HepG2 (cell line): ENCODE measurements around the gene SELENOH. TPM values are rescaled to one million over a fixed set of nuclear protein-coding genes. Genes with fewer than 3 reads are reported as not detected.

Experiments used
- ATAC-seq: fragments of 200-7000 bp; cut with Tn5 transposase; 3 replicates; pipeline ENCODE4 v1.9.1; 2020; ENCODE audit warnings: mild to moderate bottlenecking, moderate library complexity
- BruUV-seq: library from RNA; stranded (reverse); fragments of 400-500 nt; replicated peaks from 2 replicates; lab custom pipeline; 2021; lab: Mats Ljungman, UMichigan
- CTCF ChIA-PET: fragments of 300-600 bp; formaldehyde crosslinking; extraction: SDS; loops from one replicate; lab custom pipeline; 2021; ENCODE audit warnings: low total read pairs, inconsistent platforms, low intra/inter-chr PET ratio; lab: Yijun Ruan, JAX
- POLR2A ChIA-PET: fragments of 350-600 bp; sonication (Branson Sonifier 250); formaldehyde crosslinking; loops from one replicate; lab custom pipeline; 2020; ENCODE audit warnings: antibody characterized with exemption, inconsistent platforms; lab: Yijun Ruan, JAX
- DNase-seq: peaks from one replicate; pipeline ENCODE4 v3.0.0-alpha.2; 2015; ENCODE audit warnings: low spot score
- FAIRE-seq: peaks from 3 replicates; lab custom pipeline; 2011; peaks lifted over from hg19 to GRCh38; lab: Jason Lieb, UNC
- H2AFZ ChIP-seq: one replicate; pipeline ENCODE4 v1.6.1; 2011; ENCODE audit warnings: low read length, inconsistent platforms
- H3K27ac ChIP-seq: fragments of 300-600 bp; 3 replicates; pipeline ENCODE4 v1.8.0; 2011; ENCODE audit warnings: mixed run types, mild to moderate bottlenecking, mixed read lengths, low read length, inconsistent platforms; ENCODE audit not compliant: insufficient read depth; ENCODE audit errors: extremely low read length
- H3K27me3 ChIP-seq, 2 experiments: fragments of 200-600 bp in 1 of 2; 2 replicates in 1 of 2; 3 replicates in 1 of 2; pipeline versions ENCODE4 v1.6.0 to v1.8.0; 2011; ENCODE audit warnings: low read length in 2 of 2, mild to moderate bottlenecking in 2 of 2, moderate library complexity in 2 of 2, inconsistent platforms in 1 of 2; ENCODE audit not compliant: insufficient read depth in 2 of 2, control insufficient read depth in 1 of 2
- H3K36me3 ChIP-seq, 2 experiments: fragments of 200-600 bp in 1 of 2; replicated peaks in 1 of 2; 2 replicates in 1 of 2; 3 replicates in 1 of 2; pipeline versions ENCODE4 v1.5.1 to v1.8.0; 2011; ENCODE audit warnings: low read length in 2 of 2, inconsistent platforms in 1 of 2; ENCODE audit not compliant: insufficient read depth in 2 of 2, control insufficient read depth in 1 of 2
- H3K4me1 ChIP-seq: 2 replicates; pipeline ENCODE4 v1.5.1; 2012; ENCODE audit warnings: low read length, inconsistent platforms; ENCODE audit not compliant: insufficient read depth
- H3K4me2 ChIP-seq: 2 replicates; pipeline ENCODE4 v1.6.0; 2011; ENCODE audit warnings: low read depth, low read length, inconsistent platforms
- H3K4me3 ChIP-seq, 3 experiments: fragments of 200-600 bp in 1 of 3; sonication (generic), shearing (Covaris generic) in 1 of 3; replicated peaks in 1 of 3; 2 replicates each; pipeline ENCODE4 v1.5.1; 2011 to 2016; ENCODE audit warnings: low read length in 3 of 3, inconsistent platforms in 2 of 3, low read depth in 2 of 3, mild to moderate bottlenecking in 2 of 3, control low read depth in 1 of 3, mixed read lengths in 1 of 3; ENCODE audit not compliant: insufficient read depth in 1 of 3
- H3K79me2 ChIP-seq: one replicate; pipeline ENCODE4 v1.6.1; 2011; ENCODE audit warnings: low read length, inconsistent platforms; ENCODE audit not compliant: insufficient read depth
- H3K9ac ChIP-seq: 2 replicates; pipeline ENCODE4 v1.6.0; 2011; ENCODE audit warnings: mild to moderate bottlenecking, low read depth, low read length, inconsistent platforms; ENCODE audit not compliant: insufficient read depth
- H3K9me3 ChIP-seq: 2 replicates; pipeline ENCODE4 v1.5.1; 2012; ENCODE audit warnings: mild to moderate bottlenecking, low read length
- H4K20me1 ChIP-seq: 2 replicates; pipeline ENCODE4 v1.6.0; 2011; ENCODE audit warnings: inconsistent platforms, mild to moderate bottlenecking, low read length, moderate library complexity; ENCODE audit not compliant: insufficient read depth
- BCL6 ChIP-seq: IDR thresholded peaks from 2 replicates; pipeline ENCODE4 v1.6.1; 2016; ENCODE audit warnings: missing genetic modification reagents, missing compliant biosample characterization
- GATAD2A ChIP-seq: IDR thresholded peaks from 2 replicates; pipeline ENCODE4 v1.6.1; 2016
- GFI1 ChIP-seq: sonication (generic); formaldehyde crosslinking; IDR thresholded peaks from 2 replicates; pipeline ENCODE4 v1.5.0; 2020; ENCODE audit warnings: missing genetic modification reagents, mild to moderate bottlenecking, borderline replicate concordance
- HMGA1 ChIP-seq: sonication (generic); formaldehyde crosslinking; conservative IDR thresholded peaks from 2 replicates; pipeline ENCODE4 v1.4.0; 2020; ENCODE audit warnings: missing genetic modification reagents
- NR2F6 ChIP-seq, 2 experiments: IDR thresholded peaks; 2 replicates each; pipeline ENCODE4 v1.6.1; 2016; ENCODE audit warnings: antibody characterized with exemption in 1 of 2, mild to moderate bottlenecking in 1 of 2
- SAP130 ChIP-seq: IDR thresholded peaks from 2 replicates; pipeline ENCODE4 v1.6.1; 2016; ENCODE audit warnings: low read depth
- SIN3A ChIP-seq: IDR thresholded peaks from 2 replicates; pipeline ENCODE4 v1.6.1; 2011; ENCODE audit warnings: low read depth, mild to moderate bottlenecking, control low read depth, low read length, borderline replicate concordance
- ZBTB42 ChIP-seq: sonication (generic); formaldehyde crosslinking; IDR thresholded peaks from 2 replicates; pipeline ENCODE4 v1.5.0; 2020; ENCODE audit warnings: mild to moderate bottlenecking, missing genetic modification reagents
- ZNF557 ChIP-seq: sonication (generic); formaldehyde crosslinking; IDR thresholded peaks from 2 replicates; pipeline ENCODE4 v1.4.0; 2020; ENCODE audit warnings: missing genetic modification reagents
- ZNF782 ChIP-seq: sonication (generic); formaldehyde crosslinking; IDR thresholded peaks from 2 replicates; pipeline ENCODE4 v1.4.0; 2020; ENCODE audit warnings: missing genetic modification reagents, mild to moderate bottlenecking, borderline replicate concordance
- ZSCAN22 ChIP-seq: sonication (generic); formaldehyde crosslinking; IDR thresholded peaks from 2 replicates; pipeline ENCODE4 v1.4.0; 2020; ENCODE audit warnings: mild to moderate bottlenecking, missing genetic modification reagents
- WGBS: methylation state at CpG from one replicate; pipeline ENCODE4 v1.1.6; 2017; ENCODE audit warnings: low lambda C conversion rate; 5-methylcytosine and 5-hydroxymethylcytosine counted together
- in situ Hi-C: cut with HindIII; loops from 2 replicates; pipeline ENCODE4 v1.10.0; 2017; ENCODE audit warnings: low pct_unique_long_range_greater_than_20kb; ENCODE audit not compliant: extremely low pct_ligation_motif_present
- intact Hi-C: fragments of 100-400 bp; cut with micrococcal nuclease; formaldehyde crosslinking; loops from one replicate; pipeline ENCODE4 v1.10.0; 2022; ENCODE audit not compliant: unreplicated experiment
- polyA plus RNA-seq, 8 experiments: library from polyadenylated mRNA; depleted of rRNA in 3 of 8; stranded (reverse) in 7 of 8; unstranded in 1 of 8; fragments of >200 nt; fragmentation: Illumina TruSeq in 4 of 8; extraction: Trizol in 4 of 8; gene quantifications; 2 replicates each; pipeline versions ENCODE4 v1.2.1 to v1.2.3, GENCODE V29; 2011 to 2016; ENCODE audit warnings: low read depth in 4 of 8, missing spikeins in 1 of 8, mixed read lengths in 1 of 8; ENCODE audit not compliant: insufficient read depth in 1 of 8
- total RNA-seq, 5 experiments: library from RNA; depleted of rRNA; stranded (reverse); fragments of >200 nt; fragmentation: Illumina TruSeq; extraction: Trizol; gene quantifications; 2 replicates each; pipeline ENCODE4 v1.2.3, GENCODE V29; 2016; ENCODE audit warnings: low read depth in 1 of 5
- TF ChIP-seq, protein P1 (sequence below): sonication (generic); formaldehyde crosslinking; IDR thresholded peaks from 2 replicates; pipeline ENCODE4 v1.8.0; 2022; ENCODE audit warnings: mild to moderate bottlenecking, missing genetic modification reagents, moderate library complexity
- TF ChIP-seq, protein P2 (sequence below): sonication (generic); formaldehyde crosslinking; IDR thresholded peaks from 2 replicates; pipeline ENCODE4 v1.5.0; 2020; ENCODE audit warnings: mild to moderate bottlenecking, missing genetic modification reagents, borderline replicate concordance
- TF ChIP-seq, protein P3 (sequence below): sonication (generic); formaldehyde crosslinking; IDR thresholded peaks from 2 replicates; pipeline ENCODE4 v1.4.0; 2020; ENCODE audit warnings: missing genetic modification reagents, mild to moderate bottlenecking, borderline replicate concordance
- TF ChIP-seq, protein P4 (sequence below): sonication (generic); formaldehyde crosslinking; IDR thresholded peaks from 2 replicates; pipeline ENCODE4 v1.4.0; 2020; ENCODE audit warnings: mild to moderate bottlenecking, missing genetic modification reagents
- TF ChIP-seq, protein P5 (sequence below): sonication (generic); formaldehyde crosslinking; IDR thresholded peaks from 2 replicates; pipeline ENCODE4 v1.5.0; 2020; ENCODE audit warnings: missing genetic modification reagents

Gene SELENOH
- total and polyA plus RNA-seq, 2 of the 13 experiments (the other 11 are each of a cell fraction or from before 2014, with no cell fraction given) = 27.2 to 77.4 TPM

DNA sequence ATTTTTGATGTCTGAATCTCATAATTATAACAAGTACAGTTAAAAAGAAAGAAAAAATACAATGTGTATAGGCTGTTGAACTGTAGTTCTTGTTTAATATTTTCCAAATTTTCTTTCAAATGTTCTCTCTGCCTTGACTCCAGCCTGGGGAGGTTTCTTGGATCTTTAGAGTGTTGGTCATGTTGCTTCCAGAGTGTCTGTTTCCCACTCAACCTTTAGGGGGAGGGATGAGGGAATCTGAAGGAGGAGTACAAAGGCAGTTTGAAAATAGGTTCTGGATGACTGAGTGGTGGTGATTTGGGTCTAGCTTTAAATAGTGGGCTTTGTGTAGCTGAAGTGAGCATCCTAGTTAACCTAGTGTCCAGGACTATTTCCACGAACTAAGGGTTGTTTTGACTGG lies 22.3 kb downstream of the SELENOH start:
- peaks cover 48% of the 10 kb centered on the region for H3K4me1 ChIP-seq
- POLR2A ChIA-PET = interaction anchor here (0.6 to 10.3 kb wide), 4 partner anchors 13 to 304 kb away, joined by 3 to 215 read pairs (median 44); partner anchors contain the start of gene RTN4RL2
- peak; percentile 55 for ATAC-seq
- peaks cover 0 to 6% of the 10 kb centered on the region in 2 experiments; a peak in 2 of 5 replicates for H3K36me3 ChIP-seq
- intact Hi-C loops = loop anchor here (1.0 kb wide), 2 partner anchors 15 to 37 kb away; no protein-coding TSS in a partner anchor
- FAIRE-seq = no peak
- CTCF ChIA-PET = interaction anchor here (1.6 kb wide), 1 partner anchor 37 kb away, joined by 7 read pairs; no protein-coding TSS in a partner anchor
- peak overlapping the region; percentile 80 to 97 (median 88) for H3K4me3 ChIP-seq
- H4K20me1 ChIP-seq = peaks cover 41% of the 10 kb centered on the region
- peak overlapping the region; percentile 87 for H3K4me2 ChIP-seq
- BruUV-seq = no TSS peak
- H3K27ac ChIP-seq = peak overlapping the region; percentile 99
- H3K79me2 ChIP-seq = peaks cover 71% of the 10 kb centered on the region
- H2AFZ ChIP-seq = no peak overlapping the region
- H3K9ac ChIP-seq = peak overlapping the region; percentile 100
- no peaks in the 10 kb centered on the region for H3K9me3 ChIP-seq
- H3K27me3 ChIP-seq = no peaks in the 10 kb centered on the region; a peak in 1 of 5 replicates
- 0% methylated on average over 1 of the region's 1 CpG for WGBS
- DNase-seq = peak; percentile 50
- in situ Hi-C loops = loop anchor here (5.0 kb wide), 1 partner anchor 39 kb away; no protein-coding TSS in a partner anchor
- TF ChIP-seq ZNF782 (CRISPR knock-in tag) (no peak), NR2F6 (IDR thresholded peaks at IDR 0.05) (no peak), NR2F6 (CRISPR knock-in tag; IDR thresholded peaks at IDR 0.05) (no peak), GFI1 (CRISPR knock-in tag) (no peak), ZNF557 (CRISPR knock-in tag) (no peak), HMGA1 (CRISPR knock-in tag) (no peak), ZBTB42 (no peak), ZSCAN22 (peak; percentile 47; the same call in 1 of the 2 replicates), SIN3A (0 out of 2 replicates have a peak, but pooled peaks have one; percentile 34), GATAD2A (CRISPR knock-in tag) (peak; percentile 13; the same call in 1 of the 2 replicates), BCL6 (CRISPR knock-in tag) (0 out of 2 replicates have a peak, but pooled peaks have one; percentile 8), SAP130 (CRISPR knock-in tag) (peak; percentile 65)
- TF ChIP-seq, protein P1, sequence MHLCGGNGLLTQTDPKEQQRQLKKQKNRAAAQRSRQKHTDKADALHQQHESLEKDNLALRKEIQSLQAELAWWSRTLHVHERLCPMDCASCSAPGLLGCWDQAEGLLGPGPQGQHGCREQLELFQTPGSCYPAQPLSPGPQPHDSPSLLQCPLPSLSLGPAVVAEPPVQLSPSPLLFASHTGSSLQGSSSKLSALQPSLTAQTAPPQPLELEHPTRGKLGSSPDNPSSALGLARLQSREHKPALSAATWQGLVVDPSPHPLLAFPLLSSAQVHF (CRISPR knock-in tag) = no peak
- TF ChIP-seq, protein P2, sequence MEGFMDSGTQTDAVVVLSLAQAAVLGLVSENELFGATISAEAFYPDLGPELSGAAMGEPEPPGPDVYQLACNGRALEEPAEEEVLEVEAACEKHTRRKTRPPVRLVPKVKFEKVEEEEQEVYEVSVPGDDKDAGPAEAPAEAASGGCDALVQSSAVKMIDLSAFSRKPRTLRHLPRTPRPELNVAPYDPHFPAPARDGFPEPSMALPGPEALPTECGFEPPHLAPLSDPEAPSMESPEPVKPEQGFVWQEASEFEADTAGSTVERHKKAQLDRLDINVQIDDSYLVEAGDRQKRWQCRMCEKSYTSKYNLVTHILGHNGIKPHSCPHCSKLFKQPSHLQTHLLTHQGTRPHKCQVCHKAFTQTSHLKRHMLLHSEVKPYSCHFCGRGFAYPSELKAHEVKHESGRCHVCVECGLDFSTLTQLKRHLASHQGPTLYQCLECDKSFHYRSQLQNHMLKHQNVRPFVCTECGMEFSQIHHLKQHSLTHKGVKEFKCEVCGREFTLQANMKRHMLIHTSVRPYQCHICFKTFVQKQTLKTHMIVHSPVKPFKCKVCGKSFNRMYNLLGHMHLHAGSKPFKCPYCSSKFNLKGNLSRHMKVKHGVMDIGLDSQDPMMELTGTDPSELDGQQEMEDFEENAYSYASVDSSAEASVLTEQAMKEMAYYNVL = peak; percentile 56; the same call in 1 of the 2 replicates
- TF ChIP-seq, protein P3, sequence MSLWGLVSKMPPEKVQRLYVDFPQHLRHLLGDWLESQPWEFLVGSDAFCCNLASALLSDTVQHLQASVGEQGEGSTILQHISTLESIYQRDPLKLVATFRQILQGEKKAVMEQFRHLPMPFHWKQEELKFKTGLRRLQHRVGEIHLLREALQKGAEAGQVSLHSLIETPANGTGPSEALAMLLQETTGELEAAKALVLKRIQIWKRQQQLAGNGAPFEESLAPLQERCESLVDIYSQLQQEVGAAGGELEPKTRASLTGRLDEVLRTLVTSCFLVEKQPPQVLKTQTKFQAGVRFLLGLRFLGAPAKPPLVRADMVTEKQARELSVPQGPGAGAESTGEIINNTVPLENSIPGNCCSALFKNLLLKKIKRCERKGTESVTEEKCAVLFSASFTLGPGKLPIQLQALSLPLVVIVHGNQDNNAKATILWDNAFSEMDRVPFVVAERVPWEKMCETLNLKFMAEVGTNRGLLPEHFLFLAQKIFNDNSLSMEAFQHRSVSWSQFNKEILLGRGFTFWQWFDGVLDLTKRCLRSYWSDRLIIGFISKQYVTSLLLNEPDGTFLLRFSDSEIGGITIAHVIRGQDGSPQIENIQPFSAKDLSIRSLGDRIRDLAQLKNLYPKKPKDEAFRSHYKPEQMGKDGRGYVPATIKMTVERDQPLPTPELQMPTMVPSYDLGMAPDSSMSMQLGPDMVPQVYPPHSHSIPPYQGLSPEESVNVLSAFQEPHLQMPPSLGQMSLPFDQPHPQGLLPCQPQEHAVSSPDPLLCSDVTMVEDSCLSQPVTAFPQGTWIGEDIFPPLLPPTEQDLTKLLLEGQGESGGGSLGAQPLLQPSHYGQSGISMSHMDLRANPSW (CRISPR knock-in tag) = no peak
- TF ChIP-seq, protein P4, sequence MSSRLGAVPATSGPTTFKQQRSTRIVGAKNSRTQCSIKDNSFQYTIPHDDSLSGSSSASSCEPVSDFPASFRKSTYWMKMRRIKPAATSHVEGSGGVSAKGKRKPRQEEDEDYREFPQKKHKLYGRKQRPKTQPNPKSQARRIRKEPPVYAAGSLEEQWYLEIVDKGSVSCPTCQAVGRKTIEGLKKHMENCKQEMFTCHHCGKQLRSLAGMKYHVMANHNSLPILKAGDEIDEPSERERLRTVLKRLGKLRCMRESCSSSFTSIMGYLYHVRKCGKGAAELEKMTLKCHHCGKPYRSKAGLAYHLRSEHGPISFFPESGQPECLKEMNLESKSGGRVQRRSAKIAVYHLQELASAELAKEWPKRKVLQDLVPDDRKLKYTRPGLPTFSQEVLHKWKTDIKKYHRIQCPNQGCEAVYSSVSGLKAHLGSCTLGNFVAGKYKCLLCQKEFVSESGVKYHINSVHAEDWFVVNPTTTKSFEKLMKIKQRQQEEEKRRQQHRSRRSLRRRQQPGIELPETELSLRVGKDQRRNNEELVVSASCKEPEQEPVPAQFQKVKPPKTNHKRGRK (CRISPR knock-in tag) = no peak
- TF ChIP-seq, protein P5, sequence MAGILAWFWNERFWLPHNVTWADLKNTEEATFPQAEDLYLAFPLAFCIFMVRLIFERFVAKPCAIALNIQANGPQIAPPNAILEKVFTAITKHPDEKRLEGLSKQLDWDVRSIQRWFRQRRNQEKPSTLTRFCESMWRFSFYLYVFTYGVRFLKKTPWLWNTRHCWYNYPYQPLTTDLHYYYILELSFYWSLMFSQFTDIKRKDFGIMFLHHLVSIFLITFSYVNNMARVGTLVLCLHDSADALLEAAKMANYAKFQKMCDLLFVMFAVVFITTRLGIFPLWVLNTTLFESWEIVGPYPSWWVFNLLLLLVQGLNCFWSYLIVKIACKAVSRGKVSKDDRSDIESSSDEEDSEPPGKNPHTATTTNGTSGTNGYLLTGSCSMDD (CRISPR knock-in tag) = no peak
